A549 treated with dexamethasone at 1 μM for 4 hours (cell line): ENCODE measurements around the gene MNT. TPM values are rescaled to one million over a fixed set of nuclear protein-coding genes. Genes with fewer than 3 reads are reported as not detected.

Experiments
- total RNA-seq: library from RNA; stranded (reverse); fragments of 200-300 nt; extraction: Qiagen RNA extraction; gene quantifications from 5 replicates; pipeline ENCODE4 v1.2.3, GENCODE V29; 2022

The MNT gene
- 10.8 to 21.8 TPM (median 17.3 TPM) in 5 replicates for total RNA-seq

GRCh38 chr17:2400877-2401425, at the start of gene MNT:
Gene MNT, minus strand, starts transcription at chr17:2401060. Its CDS starts 348 bp downstream, at chr17:2400712.

DNA sequence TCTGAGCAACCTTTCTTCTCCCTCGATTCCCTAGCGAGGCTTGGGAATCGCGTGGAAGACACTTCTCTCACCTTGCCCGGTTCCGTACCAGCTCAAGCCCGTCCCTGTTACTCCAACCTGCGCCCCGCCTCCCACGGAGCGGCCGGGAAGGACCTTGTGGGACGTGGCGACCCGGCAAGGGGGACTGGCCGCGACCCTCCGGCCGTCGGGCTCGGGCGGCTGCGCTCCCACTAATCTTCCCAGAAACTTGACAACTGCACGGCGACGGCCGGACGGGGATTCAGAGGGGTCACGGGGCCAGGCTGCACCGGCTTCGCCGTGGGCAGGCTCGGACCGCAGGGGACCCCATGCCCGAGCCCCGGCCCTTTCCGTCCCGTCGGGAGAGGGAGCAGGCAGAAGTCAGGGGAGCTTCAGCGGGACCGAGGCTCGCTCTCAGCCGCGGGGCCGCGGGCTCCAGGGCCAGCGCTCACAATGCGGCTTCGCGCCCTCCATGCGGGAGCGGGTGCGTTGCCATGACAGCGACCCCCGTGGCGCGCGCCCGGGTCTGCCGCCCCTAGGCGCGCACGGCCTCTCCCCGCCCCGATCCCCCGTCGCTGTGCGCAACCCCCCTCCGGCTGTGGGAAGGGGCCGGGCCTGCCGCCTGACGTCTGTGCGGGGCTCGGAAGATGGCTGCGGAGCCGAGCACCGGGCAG, 63.9 kb downstream of the MNT start, which contains the start of gene SGSM2:
SGSM2 (plus strand) TSS at position 650 of the 692 bp plus-strand sequence. CDS start 188 bp downstream, outside the sequence.

GRCh38 chr17:2336215-2336851, 64.5 kb downstream of the MNT start, which contains the start of gene TSR1:
Gene TSR1, minus strand, starts transcription at chr17:2336457. Its CDS starts 30 bp downstream, at chr17:2336427.

Other genes with a start within 250 kb of the MNT start
- gene SMG6, start 97.3 kb downstream of the MNT start, total RNA-seq = 19.6 to 25.6 TPM (median 24.4 TPM) in 5 replicates
- gene SRR, start 97.1 kb downstream of the MNT start, total RNA-seq = 7.0 to 9.5 TPM (median 7.8 TPM) in 5 replicates
- gene TSR1, start 64.6 kb downstream of the MNT start, total RNA-seq = 57.5 to 66.2 TPM (median 60.9 TPM) in 5 replicates
- gene SGSM2, start 63.6 kb downstream of the MNT start, total RNA-seq = 23.5 to 41.4 TPM (median 35.9 TPM) in 5 replicates
- gene METTL16, start 110.8 kb upstream of the MNT start, total RNA-seq = 28.1 to 38.1 TPM (median 36.5 TPM) in 5 replicates
- gene PAFAH1B1, start 192.6 kb upstream of the MNT start, total RNA-seq = 190 to 225 TPM (median 193 TPM) in 5 replicates